Stimulated activated naive B cell treated with anti-CD40 and anti-IgM and Interleukin-4, amounts not matched to agents 10 μg/mL and 1 μg/mL and 100 μg/mL, for 72 hours (primary cell): Measurements from ENCODE around the gene MIEN1.
A peak's percentile ranks its signal among the peaks of the same experiment; 100 is the strongest.
"Not testable (repeated sequence)": the region's sequence is repeated elsewhere in the genome, so short reads cannot be mapped to it uniquely, and the experiment has no call there.

Experiments used
- ATAC-seq, 2 donors: fragments of 150-1000 bp; cut with Tn5 transposase; replicated peaks; 2 replicates each; pipeline ENCODE4 v1.10.0; 2021; ENCODE audit warnings: moderate library complexity in 1 of 2
- DNase-seq: peaks from one replicate; pipeline ENCODE4 v3.0.0; 2021
- H3K27ac Mint-ChIP-seq: one replicate; pipeline ENCODE4 v1.8.0; 2022; ENCODE audit warnings: mild to moderate bottlenecking, mixed read lengths
- H3K27me3 Mint-ChIP-seq, 2 donors: one replicate each; pipeline ENCODE4 v1.8.0; 2022; ENCODE audit warnings: mixed read lengths in 2 of 2
- H3K36me3 Mint-ChIP-seq, 2 donors: one replicate each; pipeline ENCODE4 v1.8.0; 2022; ENCODE audit warnings: mixed read lengths in 2 of 2, mild to moderate bottlenecking in 1 of 2
- H3K4me1 Mint-ChIP-seq, 2 donors: one replicate each; pipeline ENCODE4 v1.8.0; 2022; ENCODE audit warnings: mixed read lengths in 2 of 2, mild to moderate bottlenecking in 1 of 2
- H3K4me3 Mint-ChIP-seq, 2 donors: one replicate each; pipeline ENCODE4 v1.8.0; 2022; ENCODE audit warnings: mild to moderate bottlenecking in 2 of 2, mixed read lengths in 2 of 2, moderate library complexity in 1 of 2
- H3K9me3 Mint-ChIP-seq, 2 donors: one replicate each; pipeline ENCODE4 v1.8.0; 2022; ENCODE audit warnings: mixed read lengths in 2 of 2, mild to moderate bottlenecking in 1 of 2

MIEN1 gene

DNA sequence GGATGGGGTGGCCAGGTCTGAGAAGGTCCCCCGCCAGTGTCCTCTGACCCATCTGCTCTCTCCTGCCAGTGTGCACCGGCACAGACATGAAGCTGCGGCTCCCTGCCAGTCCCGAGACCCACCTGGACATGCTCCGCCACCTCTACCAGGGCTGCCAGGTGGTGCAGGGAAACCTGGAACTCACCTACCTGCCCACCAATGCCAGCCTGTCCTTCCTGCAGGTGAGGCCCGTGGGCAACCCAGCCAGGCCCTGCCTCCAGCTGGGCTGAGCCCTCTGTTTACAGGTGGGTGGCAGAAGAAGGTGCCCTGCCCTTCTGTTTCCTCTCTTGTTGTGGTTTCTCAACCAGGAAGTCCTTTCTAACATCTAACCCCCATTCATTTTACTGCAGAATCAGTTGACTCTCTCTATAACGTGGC is 23.4 kb downstream of the MIEN1 start:
- Mint-ChIP-seq H3K9me3 (no peaks in the 10 kb centered on the region), H3K4me3 (no peak overlapping the region), H3K27ac (no peak overlapping the region), H3K27me3 (peaks cover 3 to 7% of the 10 kb centered on the region in 2 donors), H3K4me1 (peaks cover 21 to 30% of the 10 kb centered on the region in 2 donors), H3K36me3 (peaks cover 0 to 6% of the 10 kb centered on the region in 2 donors)
- DNase-seq = no peak
- peak; percentile 41 to 45 for ATAC-seq

- DNase-seq = no peak
- H3K27me3 Mint-ChIP-seq = peaks cover 8 to 13% of the 10 kb centered on the region in 2 donors
- H3K4me3 Mint-ChIP-seq = no peak overlapping the region
- H3K4me1 Mint-ChIP-seq = peaks cover 20 to 31% of the 10 kb centered on the region in 2 donors
- peaks cover 0 to 6% of the 10 kb centered on the region in 2 donors for H3K36me3 Mint-ChIP-seq
- no peak overlapping the region for H3K27ac Mint-ChIP-seq
- ATAC-seq = no peak
- H3K9me3 Mint-ChIP-seq = no peaks in the 10 kb centered on the region
Observed at GRCh38 chr17:39706383-39706782, 23.9 kb downstream of the MIEN1 start.

DNA sequence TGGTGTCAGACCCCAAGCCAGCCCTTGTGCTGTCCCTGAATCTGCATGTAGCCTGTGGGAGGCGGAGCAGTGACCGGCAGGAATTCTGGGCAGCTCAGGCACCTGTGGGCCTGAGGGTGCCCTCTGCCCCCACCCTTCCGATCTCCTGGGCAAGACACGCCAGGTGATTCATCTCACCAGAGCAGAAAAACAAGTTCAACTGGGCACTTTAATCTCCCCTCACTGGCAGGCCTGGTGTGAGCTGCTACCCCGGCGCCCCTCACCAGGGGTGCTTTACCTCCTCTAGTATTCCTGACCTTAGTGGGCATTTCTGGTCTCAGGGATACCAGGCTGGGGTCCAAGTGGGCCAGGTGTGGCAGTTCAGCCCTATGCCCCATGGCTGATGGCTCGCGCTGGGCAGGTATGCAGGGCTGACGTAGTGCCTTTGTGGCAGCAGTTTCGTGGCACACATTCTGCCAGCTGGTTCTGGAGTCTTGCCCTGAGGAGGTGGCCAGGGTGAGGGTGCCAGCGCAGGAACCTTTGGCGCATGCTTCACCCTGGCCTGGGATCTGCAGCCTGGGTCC is 24.5 kb downstream of the MIEN1 start:
- Mint-ChIP-seq H3K4me3 (no peak overlapping the region), H3K4me1 (peaks cover 20 to 36% of the 10 kb centered on the region in 2 donors), H3K9me3 (no peaks in the 10 kb centered on the region), H3K27ac (no peak overlapping the region), H3K27me3 (peaks cover 13 to 18% of the 10 kb centered on the region in 2 donors), H3K36me3 (peaks cover 0 to 9% of the 10 kb centered on the region in 2 donors)
- no peak for DNase-seq
- ATAC-seq = no peak

DNA sequence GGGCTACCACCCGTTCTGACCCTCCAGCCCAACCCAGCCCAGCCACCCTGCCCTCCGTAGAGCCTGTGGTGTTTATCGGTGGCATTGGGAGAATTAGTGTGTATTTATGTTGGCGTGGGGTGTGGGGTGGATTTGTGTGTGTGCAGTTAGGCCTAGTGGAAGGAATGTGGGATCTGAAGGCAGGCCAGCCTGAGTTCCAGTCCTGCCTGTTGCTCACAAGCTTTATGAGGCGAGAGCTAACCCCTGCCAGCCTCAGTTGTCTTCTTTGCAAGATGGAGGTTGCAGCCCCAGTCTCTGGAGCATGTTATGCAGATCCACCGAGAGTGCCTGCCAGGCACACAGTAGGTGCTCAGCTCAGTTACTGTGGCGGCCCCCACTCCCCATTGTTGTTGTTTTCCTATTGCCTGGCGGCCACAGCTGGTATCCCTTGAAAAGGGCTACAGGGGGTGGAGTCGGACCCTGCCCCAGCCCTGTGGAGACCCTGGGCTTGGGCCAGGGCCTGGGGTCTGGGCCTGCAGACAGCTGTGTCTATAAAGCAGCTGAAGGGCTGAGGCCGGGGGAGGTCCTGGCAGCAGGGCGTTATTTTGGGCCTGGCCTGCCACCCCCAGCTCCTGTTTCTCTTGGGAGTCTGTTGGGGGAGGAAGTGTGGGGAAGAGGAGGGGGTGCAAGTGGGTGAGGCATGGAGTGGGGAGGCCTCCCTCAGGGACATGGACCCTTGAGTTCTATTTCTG is 25.3 kb downstream of the MIEN1 start:
- no peak for DNase-seq
- H3K4me1 Mint-ChIP-seq = peaks cover 20 to 43% of the 10 kb centered on the region in 2 donors
- no peak for ATAC-seq
- H3K9me3 Mint-ChIP-seq = no peaks in the 10 kb centered on the region
- H3K27ac Mint-ChIP-seq = no peak overlapping the region
- H3K36me3 Mint-ChIP-seq = peaks cover 0 to 9% of the 10 kb centered on the region in 2 donors
- H3K27me3 Mint-ChIP-seq = peaks cover 18 to 25% of the 10 kb centered on the region in 2 donors
- H3K4me3 Mint-ChIP-seq = no peak overlapping the region

DNA sequence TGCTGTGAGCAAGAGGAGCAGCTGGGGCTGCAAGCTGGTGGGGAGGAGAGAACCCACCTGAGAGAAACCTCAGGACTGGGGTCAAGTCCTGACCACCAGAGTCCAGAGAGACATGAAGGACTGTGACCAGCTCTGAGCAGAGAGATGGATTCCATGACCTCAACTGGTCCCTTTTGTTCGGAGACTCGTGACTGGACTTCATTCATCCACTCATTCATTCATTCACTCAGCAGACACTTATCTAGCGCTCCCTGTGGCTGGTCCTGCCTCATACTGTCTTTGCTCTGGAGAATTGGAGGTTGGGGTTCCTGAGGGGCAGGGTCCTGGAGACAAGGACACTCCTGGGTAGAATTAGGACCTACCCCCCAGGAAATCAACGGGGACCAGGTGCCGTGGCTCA is 26.4 kb downstream of the MIEN1 start:
- Mint-ChIP-seq H3K27ac (no peak overlapping the region), H3K4me3 (no peak overlapping the region), H3K4me1 (peaks cover 17 to 40% of the 10 kb centered on the region in 2 donors), H3K27me3 (peaks cover 28 to 36% of the 10 kb centered on the region in 2 donors), H3K9me3 (no peaks in the 10 kb centered on the region), H3K36me3 (peaks cover 4 to 12% of the 10 kb centered on the region in 2 donors)
- ATAC-seq (no peak), DNase-seq (no peak)

DNA sequence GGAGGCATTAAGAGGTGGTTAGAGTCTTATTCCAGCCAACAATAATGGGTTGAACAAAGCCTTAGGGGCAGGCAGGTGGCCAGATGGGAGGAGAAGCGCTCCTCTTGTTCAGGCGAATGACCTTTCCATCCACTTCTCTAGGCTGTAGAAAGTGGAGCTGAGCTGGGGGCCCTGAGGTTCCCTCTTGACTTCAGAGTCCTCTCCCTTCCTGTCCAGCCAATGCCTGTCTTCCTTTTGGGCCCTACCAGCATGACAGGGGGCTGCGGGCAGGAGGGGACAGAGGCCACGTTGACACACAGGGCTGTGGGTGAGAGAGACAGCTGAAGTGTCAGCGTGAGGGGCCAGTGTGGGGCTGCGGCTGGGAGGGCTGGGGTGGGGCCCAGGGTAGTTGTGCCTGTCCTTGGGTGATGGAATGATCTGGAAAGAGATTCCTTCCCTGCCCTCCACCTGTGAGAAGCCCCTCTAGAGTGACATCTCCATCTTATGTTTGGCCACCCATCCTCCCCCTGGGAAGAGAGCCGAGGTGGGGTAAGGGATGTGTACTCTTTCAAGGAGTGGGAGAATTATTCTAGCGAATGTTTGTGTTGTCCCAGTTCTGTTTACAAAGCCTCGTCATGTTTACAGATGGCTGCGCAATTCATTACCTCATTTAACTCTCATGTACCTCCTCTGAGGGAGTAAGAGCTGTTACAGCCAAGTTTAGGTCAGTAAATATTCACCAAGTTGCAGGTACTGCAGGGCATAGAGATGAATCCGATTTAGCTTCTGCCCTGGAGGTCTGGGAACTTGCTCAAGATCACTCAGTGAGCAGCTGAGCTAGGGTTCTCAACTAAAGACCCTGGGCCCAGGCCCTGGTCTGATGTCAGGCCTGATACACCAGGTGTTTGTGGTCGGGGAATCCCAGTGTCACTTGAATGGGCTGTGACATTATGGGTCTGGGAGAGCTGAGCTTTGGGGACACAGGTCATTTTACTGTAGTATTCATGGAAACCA is 27.1 kb downstream of the MIEN1 start:
- no peak for DNase-seq
- ATAC-seq = peak; percentile 56 to 71

GRCh38 chr17:39701784-39702422 is 28.4 kb downstream of the MIEN1 start:
- no peak overlapping the region for H3K27ac Mint-ChIP-seq
- ATAC-seq = no peak
- peaks cover 11 to 31% of the 10 kb centered on the region in 2 donors for H3K4me1 Mint-ChIP-seq
- no peaks in the 10 kb centered on the region for H3K9me3 Mint-ChIP-seq
- H3K4me3 Mint-ChIP-seq = no peak overlapping the region
- H3K27me3 Mint-ChIP-seq = peaks cover 31 to 39% of the 10 kb centered on the region in 2 donors
- H3K36me3 Mint-ChIP-seq = peaks cover 12 to 22% of the 10 kb centered on the region in 2 donors
- no peak for DNase-seq

More for the DNA sequence above, 27.1 kb downstream of the MIEN1 start:
- H3K27ac Mint-ChIP-seq = peak overlapping the region; percentile 53
- no peaks in the 10 kb centered on the region for H3K9me3 Mint-ChIP-seq
- peaks cover 31 to 39% of the 10 kb centered on the region in 2 donors for H3K27me3 Mint-ChIP-seq
- peaks cover 4 to 14% of the 10 kb centered on the region in 2 donors for H3K36me3 Mint-ChIP-seq
- peaks cover 15 to 36% of the 10 kb centered on the region in 2 donors for H3K4me1 Mint-ChIP-seq
- no peak overlapping the region for H3K4me3 Mint-ChIP-seq

DNA sequence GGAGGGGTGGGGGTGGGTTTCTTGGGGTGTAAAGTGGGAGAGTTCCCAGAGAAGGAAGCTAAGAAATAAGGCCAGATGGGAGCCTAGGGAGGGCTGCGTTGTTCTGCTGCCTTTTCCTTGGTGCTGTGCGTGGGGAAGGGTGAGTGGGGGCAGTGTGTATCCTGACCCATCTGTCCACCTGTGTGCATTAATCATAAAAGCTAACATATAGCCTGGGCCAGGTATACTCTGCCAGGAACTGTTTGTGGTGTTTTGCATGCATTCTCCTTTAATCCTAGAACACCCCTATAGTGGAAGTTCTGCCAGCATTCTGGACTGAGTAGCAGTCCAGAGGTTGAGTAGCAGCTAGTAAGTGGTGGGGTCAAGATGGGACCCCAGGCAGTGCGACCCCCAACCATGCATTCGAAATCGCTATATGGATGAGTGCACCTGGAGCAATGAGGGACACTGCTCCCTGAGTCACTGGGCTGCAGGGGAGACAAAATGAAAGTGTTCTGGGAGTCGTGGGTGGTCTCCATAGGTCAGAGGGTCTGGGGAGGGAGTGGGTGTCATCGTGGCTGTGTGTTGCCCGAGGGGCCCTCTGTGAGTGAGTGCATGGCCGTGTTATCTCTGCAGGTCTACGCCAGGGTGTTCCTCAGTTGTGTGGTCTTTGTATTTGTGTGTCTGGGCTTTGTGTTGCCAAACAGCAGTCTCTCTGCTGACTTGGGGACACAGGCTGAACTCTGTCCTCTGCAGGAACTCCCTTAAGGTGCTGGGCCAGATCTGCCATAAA is 29.1 kb downstream of the MIEN1 start:
- H3K9me3 Mint-ChIP-seq = no peaks in the 10 kb centered on the region
- no peak overlapping the region for H3K4me3 Mint-ChIP-seq
- DNase-seq = no peak
- ATAC-seq = no peak
- H3K27ac Mint-ChIP-seq = peak overlapping the region; percentile 14
- peaks cover 31 to 39% of the 10 kb centered on the region in 2 donors for H3K27me3 Mint-ChIP-seq
- peaks cover 9 to 28% of the 10 kb centered on the region in 2 donors for H3K4me1 Mint-ChIP-seq
- H3K36me3 Mint-ChIP-seq = peaks cover 16 to 27% of the 10 kb centered on the region in 2 donors

GRCh38 chr17:39700148-39700987 is 30.0 kb downstream of the MIEN1 start:
- Mint-ChIP-seq H3K4me1 (peaks cover 9 to 28% of the 10 kb centered on the region in 2 donors), H3K4me3 (peak overlapping the region; percentile 40 to 53), H3K27ac (no peak overlapping the region), H3K36me3 (peaks cover 19 to 32% of the 10 kb centered on the region in 2 donors), H3K9me3 (no peaks in the 10 kb centered on the region), H3K27me3 (peaks cover 31 to 39% of the 10 kb centered on the region in 2 donors)
- ATAC-seq (peak; percentile 22 to 33), DNase-seq (no peak)

DNA sequence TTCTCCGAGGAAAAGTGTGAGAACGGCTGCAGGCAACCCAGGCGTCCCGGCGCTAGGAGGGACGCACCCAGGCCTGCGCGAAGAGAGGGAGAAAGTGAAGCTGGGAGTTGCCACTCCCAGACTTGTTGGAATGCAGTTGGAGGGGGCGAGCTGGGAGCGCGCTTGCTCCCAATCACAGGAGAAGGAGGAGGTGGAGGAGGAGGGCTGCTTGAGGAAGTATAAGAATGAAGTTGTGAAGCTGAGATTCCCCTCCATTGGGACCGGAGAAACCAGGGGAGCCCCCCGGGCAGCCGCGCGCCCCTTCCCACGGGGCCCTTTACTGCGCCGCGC is 30.5 kb downstream of the MIEN1 start, which contains the start of gene ERBB2:
Gene ERBB2 (plus strand): TSS at position 247 of the 330 bp plus-strand sequence. CDS start 175 bp downstream, outside the sequence.
- H3K36me3 Mint-ChIP-seq = peaks cover 21 to 35% of the 10 kb centered on the region in 2 donors
- H3K9me3 Mint-ChIP-seq = no peaks in the 10 kb centered on the region
- H3K4me3 Mint-ChIP-seq = peak within 1 kb of the TSS; percentile 55 to 72
- ATAC-seq (no peak), DNase-seq (no peak)
- H3K27me3 Mint-ChIP-seq = peaks cover 31 to 39% of the 10 kb centered on the region in 2 donors
- H3K4me1 Mint-ChIP-seq = peaks cover 9 to 28% of the 10 kb centered on the region in 2 donors
- peak within 1 kb of the TSS; percentile 57 for H3K27ac Mint-ChIP-seq

DNA sequence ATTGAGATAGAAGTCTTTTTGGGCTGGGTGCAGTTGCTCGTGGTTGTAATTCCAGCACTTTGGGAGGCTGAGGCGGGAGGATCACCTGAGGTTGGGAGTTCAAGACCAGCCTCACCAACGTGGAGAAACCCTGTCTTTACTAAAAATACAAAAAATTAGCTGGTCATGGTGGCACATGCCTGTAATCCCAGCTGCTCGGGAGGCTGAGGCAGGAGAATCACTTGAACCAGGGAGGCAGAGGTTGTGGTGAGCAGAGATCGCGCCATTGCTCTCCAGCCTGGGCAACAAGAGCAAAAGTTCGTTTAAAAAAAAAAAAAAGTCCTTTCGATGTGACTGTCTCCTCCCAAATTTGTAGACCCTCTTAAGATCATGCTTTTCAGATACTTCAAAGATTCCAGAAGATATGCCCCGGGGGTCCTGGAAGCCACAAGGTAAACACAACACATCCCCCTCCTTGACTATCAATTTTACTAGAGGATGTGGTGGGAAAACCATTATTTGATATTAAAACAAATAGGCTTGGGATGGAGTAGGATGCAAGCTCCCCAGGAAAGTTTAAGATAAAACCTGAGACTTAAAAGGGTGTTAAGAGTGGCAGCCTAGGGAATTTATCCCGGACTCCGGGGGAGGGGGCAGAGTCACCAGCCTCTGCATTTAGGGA is 31.0 kb downstream of the MIEN1 start:
- peaks cover 23 to 39% of the 10 kb centered on the region in 2 donors for H3K36me3 Mint-ChIP-seq
- H3K27ac Mint-ChIP-seq = peak overlapping the region; percentile 14
- DNase-seq, ATAC-seq, H3K9me3 Mint-ChIP-seq: not testable (repeated sequence)
- peaks cover 9 to 28% of the 10 kb centered on the region in 2 donors for H3K4me1 Mint-ChIP-seq
- H3K27me3 Mint-ChIP-seq = peaks cover 31 to 39% of the 10 kb centered on the region in 2 donors
- peak overlapping the region; percentile 55 to 72 for H3K4me3 Mint-ChIP-seq

GRCh38 chr17:39697961-39698360 is 32.4 kb downstream of the MIEN1 start:
- Mint-ChIP-seq H3K4me1 (peaks cover 3 to 19% of the 10 kb centered on the region in 2 donors), H3K36me3 (peaks cover 25 to 43% of the 10 kb centered on the region in 2 donors), H3K9me3 (no peaks in the 10 kb centered on the region), H3K27ac (no peak overlapping the region), H3K4me3 (no peak overlapping the region), H3K27me3 (peaks cover 31 to 38% of the 10 kb centered on the region in 2 donors)
- ATAC-seq (no peak), DNase-seq (no peak)
